ENCODE results near the gene FAM174C. TPM values are rescaled to one million over a fixed set of nuclear protein-coding genes. Genes with fewer than 3 reads are reported as not detected.
A peak's percentile ranks its signal among the peaks of the same experiment; 100 is the strongest.

The FAM174C gene
- total and polyA plus RNA-seq, 2 donors from 2014 or later: 35.3 to 94.7 TPM

- intact Hi-C loops (cut with DNase I): no loop called here
- no peak for TF ChIP-seq CTCF (IDR thresholded peaks at IDR 0.05; ENCODE audit: borderline replicate concordance, extremely low read depth, insufficient read depth)
- Histone ChIP-seq H3K4me1 (ENCODE audit: control insufficient read depth in 2 of 3, insufficient read depth in 2 of 3, low read depth in 1 of 3, low read length in 3 of 3) (peaks cover 0 to 63% (median 37%) of the 10 kb centered on the region in 3 donors), H3K9me3 (ENCODE audit: control insufficient read depth in 2 of 3, insufficient read depth in 1 of 3, low read length in 3 of 3) (no peaks in the 10 kb centered on the region), H3K9ac (ENCODE audit: low read length in 3 of 3) (peak overlapping the region in 1 of 3 donors; percentile 81), H3K27ac (ENCODE audit: low read depth in 2 of 2, low read length in 2 of 2) (peak overlapping the region; percentile 93 to 98), H3K4me3 (ENCODE audit: low read length in 3 of 3) (peak overlapping the region in 2 of 3 donors; percentile 16 to 29), H3K36me3 (ENCODE audit: control insufficient read depth in 2 of 3, insufficient read depth in 3 of 3, low read length in 3 of 3) (peaks cover 2 to 19% (median 12%) of the 10 kb centered on the region in 3 donors), H3K27me3 (ENCODE audit: control insufficient read depth, insufficient read depth, low read length) (no peaks in the 10 kb centered on the region)
- DNase-seq: no peak
- FAIRE-seq: no peak
These were observed 15.2 kb upstream of the FAM174C start for GRCh38 chr19:1259876-1260748.

- H3K36me3 ChIP-seq (ENCODE audit: control insufficient read depth in 2 of 3, insufficient read depth in 3 of 3, low read length in 3 of 3): peaks cover 2 to 10% (median 6%) of the 10 kb centered on the region in 3 donors
- no peaks in the 10 kb centered on the region for H3K9me3 ChIP-seq (ENCODE audit: control insufficient read depth in 2 of 3, insufficient read depth in 1 of 3, low read length in 3 of 3)
- peaks cover 0 to 62% (median 39%) of the 10 kb centered on the region in 3 donors for H3K4me1 ChIP-seq (ENCODE audit: control insufficient read depth in 2 of 3, insufficient read depth in 2 of 3, low read depth in 1 of 3, low read length in 3 of 3)
- no peaks in the 10 kb centered on the region for H3K27me3 ChIP-seq (ENCODE audit: control insufficient read depth, insufficient read depth, low read length)
- peak overlapping the region; percentile 97 to 98 for H3K27ac ChIP-seq (ENCODE audit: low read depth in 2 of 2, low read length in 2 of 2)
- peak overlapping the region in 2 of 3 donors; percentile 1 to 93 for H3K9ac ChIP-seq (ENCODE audit: low read length in 3 of 3)
- FAIRE-seq (no peak), DNase-seq (peak; percentile 97 to 99 (median 98))
- H3K4me3 ChIP-seq (ENCODE audit: low read length in 3 of 3): peak overlapping the region; percentile 13 to 79 (median 52)
- no peak for TF ChIP-seq CTCF (IDR thresholded peaks at IDR 0.05; ENCODE audit: borderline replicate concordance, extremely low read depth, insufficient read depth)
- intact Hi-C loops (cut with DNase I): no loop called here
These were observed 14.4 kb upstream of the FAM174C start for GRCh38 chr19:1260749-1261537.

GRCh38 chr19:1261538-1261797, 13.9 kb upstream of the FAM174C start:
- DNase-seq (peak in 3 of 5 donors; percentile 63 to 86 (median 79)), FAIRE-seq (no peak)
- H3K27me3 ChIP-seq (ENCODE audit: control insufficient read depth, insufficient read depth, low read length): no peaks in the 10 kb centered on the region
- intact Hi-C loops (cut with DNase I): no loop called here
- H3K4me3 ChIP-seq (ENCODE audit: low read length in 3 of 3): peak overlapping the region; percentile 13 to 79 (median 52)
- H3K9ac ChIP-seq (ENCODE audit: low read length in 3 of 3): peak overlapping the region in 2 of 3 donors; percentile 1 to 93
- peaks cover under 1 to 6% (median 4%) of the 10 kb centered on the region in 3 donors for H3K36me3 ChIP-seq (ENCODE audit: control insufficient read depth in 2 of 3, insufficient read depth in 3 of 3, low read length in 3 of 3)
- peaks cover 0 to 63% (median 39%) of the 10 kb centered on the region in 3 donors for H3K4me1 ChIP-seq (ENCODE audit: control insufficient read depth in 2 of 3, insufficient read depth in 2 of 3, low read depth in 1 of 3, low read length in 3 of 3)
- H3K27ac ChIP-seq (ENCODE audit: low read depth in 2 of 2, low read length in 2 of 2): peak overlapping the region; percentile 97 to 98
- H3K9me3 ChIP-seq (ENCODE audit: control insufficient read depth in 2 of 3, insufficient read depth in 1 of 3, low read length in 3 of 3): no peaks in the 10 kb centered on the region
- no peak for TF ChIP-seq CTCF (IDR thresholded peaks at IDR 0.05; ENCODE audit: borderline replicate concordance, extremely low read depth, insufficient read depth)

All from kidney (tissue), 14 donors.